HG02938 (cell line): ENCODE measurements around the gene BACH2.

ENCODE experiments used
- ATAC-seq: cut with Tn5 transposase; IDR thresholded peaks from one replicate; pipeline ENCODE4 v1.9.1; 2021; ENCODE audit warnings: mild to moderate bottlenecking, moderate library complexity; ENCODE audit not compliant: unreplicated experiment

The BACH2 gene

DNA sequence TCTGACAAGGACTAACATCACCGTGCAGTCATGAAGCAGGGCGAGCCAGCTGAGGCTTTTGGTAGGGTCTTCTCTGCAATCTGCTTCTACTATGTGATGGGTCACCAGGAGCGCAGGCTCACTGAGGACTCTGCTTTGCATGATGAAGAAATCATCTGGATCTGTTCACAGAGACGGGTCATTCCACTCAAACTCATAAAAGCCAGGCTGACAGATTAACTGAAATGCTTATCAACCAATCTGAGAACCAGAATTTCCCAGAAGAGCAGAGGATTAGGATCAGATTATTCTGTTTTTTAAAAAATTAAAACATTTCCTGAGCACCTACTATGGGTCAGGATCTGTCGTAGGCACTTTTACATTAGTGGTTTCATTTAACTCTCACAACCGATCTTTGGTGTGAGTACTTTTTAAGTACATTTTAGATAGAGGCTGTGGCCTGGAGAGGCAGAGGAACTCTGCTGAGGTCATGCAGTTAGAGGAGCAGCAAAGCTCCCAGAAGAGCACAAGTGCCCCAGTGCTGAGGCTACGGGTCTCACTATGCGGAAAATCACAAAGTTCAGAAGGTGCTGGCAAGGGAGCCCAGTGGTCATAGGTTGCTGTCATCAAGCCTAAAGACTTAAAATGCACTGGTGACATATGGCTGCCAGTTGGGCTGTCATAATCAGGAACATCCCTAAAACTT lies 109.1 kb downstream of the BACH2 start:
- no peak for ATAC-seq

- no peak for ATAC-seq
Measured at GRCh38 chr6:90186637-90187371, 109.8 kb downstream of the BACH2 start.

GRCh38 chr6:90186026-90186425 lies 110.6 kb downstream of the BACH2 start:
- no peak for ATAC-seq

- no peak for ATAC-seq
Measured at GRCh38 chr6:90184334-90185298, 112.0 kb downstream of the BACH2 start.

- no peak for ATAC-seq
Measured at GRCh38 chr6:90183587-90184333, 112.9 kb downstream of the BACH2 start.

GRCh38 chr6:90180526-90180925 lies 116.1 kb downstream of the BACH2 start:
- ATAC-seq = no peak

DNA sequence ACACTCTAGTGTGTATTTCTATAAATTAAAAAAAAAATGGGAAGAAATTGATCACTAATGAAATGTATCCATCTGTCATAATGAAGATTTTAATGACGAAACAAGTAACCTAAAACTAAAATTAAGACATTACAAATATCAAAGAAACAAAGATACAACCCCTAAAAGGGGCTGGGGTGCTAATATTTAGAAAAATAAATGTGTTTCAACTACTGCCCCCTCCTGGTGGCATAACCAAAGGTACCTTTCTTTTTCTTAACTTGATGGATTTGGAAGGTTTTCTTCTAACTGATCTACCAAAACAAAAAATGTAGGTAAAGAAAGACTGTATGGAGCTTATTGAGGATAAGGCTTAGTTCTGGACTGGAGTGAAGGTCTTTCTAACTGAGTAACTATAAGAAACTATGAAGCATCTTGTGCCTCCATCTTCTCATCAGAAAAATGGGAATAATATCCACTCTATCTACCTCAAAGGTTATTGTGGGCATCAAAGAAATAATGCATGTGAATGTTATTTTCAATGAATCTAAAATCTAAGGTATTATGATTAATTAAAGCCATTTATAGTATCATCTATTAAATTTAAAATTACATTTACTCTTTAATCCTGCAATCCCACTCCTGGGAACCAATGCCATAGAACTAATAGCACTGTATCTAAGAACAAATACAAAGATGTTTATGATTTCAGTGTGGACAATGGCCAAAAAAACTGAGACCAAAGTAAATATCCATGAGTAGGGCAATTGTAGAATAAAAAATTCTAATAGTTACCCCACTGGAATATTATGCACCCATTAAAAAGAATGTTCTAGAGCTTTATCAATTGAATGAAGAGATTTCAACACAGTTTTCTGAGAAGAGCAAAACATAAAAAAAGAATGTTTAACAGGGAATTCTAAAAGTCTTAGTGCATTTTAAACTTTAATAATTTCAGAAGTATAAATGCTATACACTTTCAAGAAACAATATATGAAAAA lies 117.2 kb downstream of the BACH2 start:
- no peak for ATAC-seq

GRCh38 chr6:90178384-90178855 lies 118.2 kb downstream of the BACH2 start:
- ATAC-seq = no peak

- no peak for ATAC-seq
Measured at GRCh38 chr6:90177544-90178383, 118.9 kb downstream of the BACH2 start.

DNA sequence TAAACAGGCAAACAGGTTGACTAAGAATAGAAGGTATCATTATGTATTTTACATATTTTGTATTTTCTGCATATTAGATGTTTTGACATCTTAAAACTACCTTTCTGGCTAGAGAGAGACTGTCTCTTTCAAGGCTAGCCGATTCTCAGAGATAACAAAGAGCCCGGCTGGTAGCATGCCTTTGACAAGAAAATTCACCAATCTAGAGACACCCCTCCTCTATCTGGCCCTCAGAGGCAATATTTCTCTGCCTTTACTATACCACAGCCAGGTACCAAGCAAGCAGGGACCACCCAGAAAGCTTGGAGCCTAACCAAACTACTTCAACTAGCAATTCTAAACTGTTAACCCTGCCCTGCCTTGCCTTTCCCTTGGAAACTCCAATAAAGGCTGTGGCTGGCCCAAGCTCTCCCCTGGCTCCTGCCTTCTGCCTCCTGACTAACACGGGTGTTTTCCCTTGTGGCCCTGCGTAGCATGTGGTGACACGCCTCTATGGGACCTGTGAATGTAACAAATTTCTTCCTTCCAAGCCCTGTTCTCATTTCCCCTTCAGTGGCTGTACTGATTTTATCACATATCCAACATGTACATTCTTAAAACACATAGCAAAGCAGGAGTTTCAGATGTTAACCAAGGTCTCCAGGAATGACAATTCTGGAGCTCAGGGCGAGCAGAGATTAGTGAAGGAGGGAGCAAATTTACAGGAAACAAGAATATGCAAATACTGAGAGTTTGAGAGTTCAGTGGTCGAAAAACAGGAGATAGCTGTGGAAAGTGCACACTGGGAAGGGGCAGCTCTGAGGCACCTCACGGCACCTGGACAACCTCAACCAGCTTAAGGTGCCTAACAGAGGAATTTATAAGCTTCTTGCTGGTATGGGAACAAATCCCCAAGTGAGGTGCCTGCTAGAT lies 120.8 kb downstream of the BACH2 start:
- ATAC-seq = no peak

GRCh38 chr6:90173262-90173925 lies 123.2 kb downstream of the BACH2 start:
- no peak for ATAC-seq

DNA sequence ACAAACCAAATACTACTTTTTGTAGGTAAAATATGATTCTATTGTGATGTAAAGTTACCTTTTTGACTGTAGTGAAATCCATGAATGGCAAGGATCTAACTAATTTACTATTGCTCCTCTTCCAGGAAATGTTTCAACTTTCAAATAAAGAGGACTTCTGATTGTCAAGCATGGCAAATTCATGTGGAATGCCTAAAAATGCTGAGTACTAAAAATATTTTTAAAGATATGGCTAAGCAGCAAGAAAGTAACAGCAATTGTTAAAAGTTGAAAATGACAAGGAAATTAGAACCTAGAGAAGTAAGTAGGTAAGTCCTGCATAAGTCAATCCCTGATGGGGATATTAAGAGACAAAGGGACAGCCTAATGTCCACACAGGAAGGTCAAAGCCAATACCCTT lies 126.0 kb downstream of the BACH2 start:
- no peak for ATAC-seq

GRCh38 chr6:90169374-90169773 lies 127.3 kb downstream of the BACH2 start:
- ATAC-seq = no peak

- no peak for ATAC-seq
Measured at GRCh38 chr6:90168693-90169131, 127.9 kb downstream of the BACH2 start.

GRCh38 chr6:90167514-90168379 lies 128.9 kb downstream of the BACH2 start:
- ATAC-seq = no peak
